H1 (cell line): Measurements from ENCODE around the gene ENDOD1. TPM values are rescaled to one million over a fixed set of nuclear protein-coding genes. Genes with fewer than 3 reads are reported as not detected.

Experiments used
- BACH1 ChIP-seq: IDR thresholded peaks from 2 replicates; pipeline ENCODE4 v1.6.1; 2012; ENCODE audit warnings: low read length, improper control_type of control experiment
- CTBP2 ChIP-seq: IDR thresholded peaks from 2 replicates; pipeline ENCODE4 v1.7.0; 2011; ENCODE audit warnings: borderline replicate concordance, mild to moderate bottlenecking, moderate library complexity, mixed read lengths, low read length; ENCODE audit not compliant: insufficient read depth, insufficient read length
- GABPA ChIP-seq: IDR thresholded peaks from 2 replicates; pipeline ENCODE4 v1.6.1; 2011; ENCODE audit warnings: mild to moderate bottlenecking, low read length, moderate library complexity, borderline replicate concordance; ENCODE audit not compliant: insufficient read depth
- RAD21 ChIP-seq, 2 experiments: IDR thresholded peaks in 1 of 2; conservative IDR thresholded peaks in 1 of 2; 2 replicates each; pipeline ENCODE4 v1.6.1; 2011; ENCODE audit warnings: low read depth in 2 of 2, low read length in 2 of 2, improper control_type of control experiment in 1 of 2, inconsistent platforms in 1 of 2, mild to moderate bottlenecking in 1 of 2, moderate library complexity in 1 of 2
- SIX5 ChIP-seq: IDR thresholded peaks from 2 replicates; pipeline ENCODE4 v1.6.1; 2011; ENCODE audit warnings: mild to moderate bottlenecking, low read depth, low read length
- TCF12 ChIP-seq: IDR thresholded peaks from 2 replicates; pipeline ENCODE4 v1.6.1; 2011; ENCODE audit warnings: low read depth, mild to moderate bottlenecking, low read length
- polyA plus RNA-seq, 7 experiments: library from polyadenylated mRNA; depleted of rRNA in 3 of 7; stranded (reverse) in 5 of 7; unstranded in 2 of 7; fragments of >200 nt in 5 of 7; fragments of 200-250 nt in 2 of 7; gene quantifications; 1 replicate in 5 of 7; 2 replicates in 1 of 7; 4 replicates in 1 of 7; pipeline versions ENCODE4 v1.2.1 to v1.2.3, GENCODE V29; 2011 to 2013; ENCODE audit warnings: missing spikeins in 2 of 7, mixed read lengths in 2 of 7
- total RNA-seq: library from RNA; stranded (reverse); fragmentation: NEBNext Ultra II Directional; extraction: Animal tissue kit (Norgen Biotek cat#: 25700); gene quantifications from 2 replicates; pipeline ENCODE4 v1.2.1, GENCODE V29; 2021
- TF ChIP-seq, protein P1 (sequence below): fragments of 300-600 bp; sonication (generic); IDR thresholded peaks from 2 replicates; pipeline ENCODE4 v1.7.1; 2012; ENCODE audit warnings: low read length, moderate library complexity, mild to moderate bottlenecking, inconsistent platforms; ENCODE audit not compliant: insufficient replicate concordance
- TF ChIP-seq, protein P2 (sequence below), 3 experiments: IDR thresholded peaks; 1 replicate in 2 of 3; 2 replicates in 1 of 3; pipeline versions ENCODE4 v1.5.1 to v1.6.1; 2011; ENCODE audit warnings: low read length in 3 of 3, mild to moderate bottlenecking in 3 of 3, inconsistent platforms in 2 of 3, low read depth in 1 of 3, moderate library complexity in 1 of 3; ENCODE audit not compliant: insufficient read depth in 1 of 3; ENCODE audit errors: control extremely low read depth in 1 of 3

Gene ENDOD1
- total and polyA plus RNA-seq, 2 of the 8 experiments (the other 6 are each of a cell fraction or from before 2014, with no cell fraction given) = 1.2 to 2.5 TPM

DNA sequence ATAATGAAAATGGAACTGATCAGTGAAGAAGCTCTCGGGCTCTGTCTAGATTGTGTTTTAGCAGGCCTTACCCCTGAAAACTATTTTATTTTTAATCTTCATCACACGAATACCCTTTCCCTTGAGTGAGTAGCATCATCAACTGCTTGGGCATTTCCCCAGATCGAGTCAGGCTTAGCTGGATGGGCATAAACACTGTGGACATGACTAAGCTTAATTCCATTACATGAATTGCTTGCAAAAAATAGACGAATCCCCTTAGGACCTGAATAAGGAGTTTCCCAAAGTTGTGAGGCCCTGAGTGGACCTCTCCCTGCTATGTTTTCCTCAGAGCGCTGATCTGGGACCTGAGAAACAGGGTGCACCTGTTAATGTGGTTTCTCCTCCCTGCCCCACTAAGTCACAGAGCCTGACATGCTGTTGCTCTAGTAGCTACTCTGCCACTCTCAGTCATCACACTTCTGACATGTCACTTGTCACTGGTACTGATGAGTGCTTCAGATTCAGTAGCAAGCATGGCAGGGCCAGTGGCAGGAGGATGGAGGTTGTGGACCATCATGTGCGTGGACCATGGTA, 53.5 kb downstream of the ENDOD1 start (continued):
- TF ChIP-seq, protein P1, sequence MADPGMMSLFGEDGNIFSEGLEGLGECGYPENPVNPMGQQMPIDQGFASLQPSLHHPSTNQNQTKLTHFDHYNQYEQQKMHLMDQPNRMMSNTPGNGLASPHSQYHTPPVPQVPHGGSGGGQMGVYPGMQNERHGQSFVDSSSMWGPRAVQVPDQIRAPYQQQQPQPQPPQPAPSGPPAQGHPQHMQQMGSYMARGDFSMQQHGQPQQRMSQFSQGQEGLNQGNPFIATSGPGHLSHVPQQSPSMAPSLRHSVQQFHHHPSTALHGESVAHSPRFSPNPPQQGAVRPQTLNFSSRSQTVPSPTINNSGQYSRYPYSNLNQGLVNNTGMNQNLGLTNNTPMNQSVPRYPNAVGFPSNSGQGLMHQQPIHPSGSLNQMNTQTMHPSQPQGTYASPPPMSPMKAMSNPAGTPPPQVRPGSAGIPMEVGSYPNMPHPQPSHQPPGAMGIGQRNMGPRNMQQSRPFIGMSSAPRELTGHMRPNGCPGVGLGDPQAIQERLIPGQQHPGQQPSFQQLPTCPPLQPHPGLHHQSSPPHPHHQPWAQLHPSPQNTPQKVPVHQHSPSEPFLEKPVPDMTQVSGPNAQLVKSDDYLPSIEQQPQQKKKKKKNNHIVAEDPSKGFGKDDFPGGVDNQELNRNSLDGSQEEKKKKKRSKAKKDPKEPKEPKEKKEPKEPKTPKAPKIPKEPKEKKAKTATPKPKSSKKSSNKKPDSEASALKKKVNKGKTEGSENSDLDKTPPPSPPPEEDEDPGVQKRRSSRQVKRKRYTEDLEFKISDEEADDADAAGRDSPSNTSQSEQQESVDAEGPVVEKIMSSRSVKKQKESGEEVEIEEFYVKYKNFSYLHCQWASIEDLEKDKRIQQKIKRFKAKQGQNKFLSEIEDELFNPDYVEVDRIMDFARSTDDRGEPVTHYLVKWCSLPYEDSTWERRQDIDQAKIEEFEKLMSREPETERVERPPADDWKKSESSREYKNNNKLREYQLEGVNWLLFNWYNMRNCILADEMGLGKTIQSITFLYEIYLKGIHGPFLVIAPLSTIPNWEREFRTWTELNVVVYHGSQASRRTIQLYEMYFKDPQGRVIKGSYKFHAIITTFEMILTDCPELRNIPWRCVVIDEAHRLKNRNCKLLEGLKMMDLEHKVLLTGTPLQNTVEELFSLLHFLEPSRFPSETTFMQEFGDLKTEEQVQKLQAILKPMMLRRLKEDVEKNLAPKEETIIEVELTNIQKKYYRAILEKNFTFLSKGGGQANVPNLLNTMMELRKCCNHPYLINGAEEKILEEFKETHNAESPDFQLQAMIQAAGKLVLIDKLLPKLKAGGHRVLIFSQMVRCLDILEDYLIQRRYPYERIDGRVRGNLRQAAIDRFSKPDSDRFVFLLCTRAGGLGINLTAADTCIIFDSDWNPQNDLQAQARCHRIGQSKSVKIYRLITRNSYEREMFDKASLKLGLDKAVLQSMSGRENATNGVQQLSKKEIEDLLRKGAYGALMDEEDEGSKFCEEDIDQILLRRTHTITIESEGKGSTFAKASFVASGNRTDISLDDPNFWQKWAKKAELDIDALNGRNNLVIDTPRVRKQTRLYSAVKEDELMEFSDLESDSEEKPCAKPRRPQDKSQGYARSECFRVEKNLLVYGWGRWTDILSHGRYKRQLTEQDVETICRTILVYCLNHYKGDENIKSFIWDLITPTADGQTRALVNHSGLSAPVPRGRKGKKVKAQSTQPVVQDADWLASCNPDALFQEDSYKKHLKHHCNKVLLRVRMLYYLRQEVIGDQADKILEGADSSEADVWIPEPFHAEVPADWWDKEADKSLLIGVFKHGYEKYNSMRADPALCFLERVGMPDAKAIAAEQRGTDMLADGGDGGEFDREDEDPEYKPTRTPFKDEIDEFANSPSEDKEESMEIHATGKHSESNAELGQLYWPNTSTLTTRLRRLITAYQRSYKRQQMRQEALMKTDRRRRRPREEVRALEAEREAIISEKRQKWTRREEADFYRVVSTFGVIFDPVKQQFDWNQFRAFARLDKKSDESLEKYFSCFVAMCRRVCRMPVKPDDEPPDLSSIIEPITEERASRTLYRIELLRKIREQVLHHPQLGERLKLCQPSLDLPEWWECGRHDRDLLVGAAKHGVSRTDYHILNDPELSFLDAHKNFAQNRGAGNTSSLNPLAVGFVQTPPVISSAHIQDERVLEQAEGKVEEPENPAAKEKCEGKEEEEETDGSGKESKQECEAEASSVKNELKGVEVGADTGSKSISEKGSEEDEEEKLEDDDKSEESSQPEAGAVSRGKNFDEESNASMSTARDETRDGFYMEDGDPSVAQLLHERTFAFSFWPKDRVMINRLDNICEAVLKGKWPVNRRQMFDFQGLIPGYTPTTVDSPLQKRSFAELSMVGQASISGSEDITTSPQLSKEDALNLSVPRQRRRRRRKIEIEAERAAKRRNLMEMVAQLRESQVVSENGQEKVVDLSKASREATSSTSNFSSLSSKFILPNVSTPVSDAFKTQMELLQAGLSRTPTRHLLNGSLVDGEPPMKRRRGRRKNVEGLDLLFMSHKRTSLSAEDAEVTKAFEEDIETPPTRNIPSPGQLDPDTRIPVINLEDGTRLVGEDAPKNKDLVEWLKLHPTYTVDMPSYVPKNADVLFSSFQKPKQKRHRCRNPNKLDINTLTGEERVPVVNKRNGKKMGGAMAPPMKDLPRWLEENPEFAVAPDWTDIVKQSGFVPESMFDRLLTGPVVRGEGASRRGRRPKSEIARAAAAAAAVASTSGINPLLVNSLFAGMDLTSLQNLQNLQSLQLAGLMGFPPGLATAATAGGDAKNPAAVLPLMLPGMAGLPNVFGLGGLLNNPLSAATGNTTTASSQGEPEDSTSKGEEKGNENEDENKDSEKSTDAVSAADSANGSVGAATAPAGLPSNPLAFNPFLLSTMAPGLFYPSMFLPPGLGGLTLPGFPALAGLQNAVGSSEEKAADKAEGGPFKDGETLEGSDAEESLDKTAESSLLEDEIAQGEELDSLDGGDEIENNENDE = no peak
- TF ChIP-seq GABPA = no peak
- no peak for TF ChIP-seq TCF12
- TF ChIP-seq RAD21 (IDR thresholded peaks at IDR 0.05 in 1 of 2, conservative IDR thresholded peaks at IDR 0.05 in 1 of 2; ENCODE audit: low read depth in 2 of 2, low read length in 2 of 2) = no peak
- TF ChIP-seq SIX5 = no peak
- TF ChIP-seq, protein P2, sequence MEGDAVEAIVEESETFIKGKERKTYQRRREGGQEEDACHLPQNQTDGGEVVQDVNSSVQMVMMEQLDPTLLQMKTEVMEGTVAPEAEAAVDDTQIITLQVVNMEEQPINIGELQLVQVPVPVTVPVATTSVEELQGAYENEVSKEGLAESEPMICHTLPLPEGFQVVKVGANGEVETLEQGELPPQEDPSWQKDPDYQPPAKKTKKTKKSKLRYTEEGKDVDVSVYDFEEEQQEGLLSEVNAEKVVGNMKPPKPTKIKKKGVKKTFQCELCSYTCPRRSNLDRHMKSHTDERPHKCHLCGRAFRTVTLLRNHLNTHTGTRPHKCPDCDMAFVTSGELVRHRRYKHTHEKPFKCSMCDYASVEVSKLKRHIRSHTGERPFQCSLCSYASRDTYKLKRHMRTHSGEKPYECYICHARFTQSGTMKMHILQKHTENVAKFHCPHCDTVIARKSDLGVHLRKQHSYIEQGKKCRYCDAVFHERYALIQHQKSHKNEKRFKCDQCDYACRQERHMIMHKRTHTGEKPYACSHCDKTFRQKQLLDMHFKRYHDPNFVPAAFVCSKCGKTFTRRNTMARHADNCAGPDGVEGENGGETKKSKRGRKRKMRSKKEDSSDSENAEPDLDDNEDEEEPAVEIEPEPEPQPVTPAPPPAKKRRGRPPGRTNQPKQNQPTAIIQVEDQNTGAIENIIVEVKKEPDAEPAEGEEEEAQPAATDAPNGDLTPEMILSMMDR (IDR thresholded peaks at IDR 0.05; ENCODE audit: control extremely low read depth in 1 of 3, insufficient read depth in 1 of 3, low read depth in 1 of 3, low read length in 3 of 3) = no peak
- TF ChIP-seq CTBP2 = no peak
- no peak for TF ChIP-seq BACH1
